MCF 10A (cell line): Measurements from ENCODE around the gene HSD17B11. TPM values are rescaled to one million over a fixed set of nuclear protein-coding genes. Genes with fewer than 3 reads are reported as not detected.

Source experiments
- Bru-seq: library from RNA; stranded (reverse); fragments of 400-500 nt; gene quantifications from one replicate; lab custom pipeline; 2021; lab: Mats Ljungman, UMichigan
- BruChase-seq, 2 experiments: library from RNA; stranded (reverse); fragments of 400-500 nt; gene quantifications; one replicate each; lab custom pipeline; 2021; lab: Mats Ljungman, UMichigan
- BruUV-seq: library from RNA; stranded (reverse); fragments of 400-500 nt; replicated peaks from 2 replicates; lab custom pipeline; 2021; lab: Mats Ljungman, UMichigan
- CTCF ChIA-PET: fragments of 300-600 bp; sonication (Branson Sonifier 250); formaldehyde crosslinking; extraction: SDS; loops from one replicate; lab custom pipeline; 2021; ENCODE audit warnings: antibody characterized with exemption, inconsistent platforms; lab: Yijun Ruan, JAX
- POLR2A ChIA-PET: fragments of 300-600, 350-650 bp; sonication (Branson Sonifier 250); formaldehyde crosslinking; extraction: SDS; loops from one replicate; lab custom pipeline; 2020; ENCODE audit warnings: antibody characterized with exemption, inconsistent platforms; lab: Yijun Ruan, JAX
- DNase-seq: peaks from one replicate; pipeline ENCODE4 v3.0.0-alpha.2; 2018; ENCODE audit not compliant: unreplicated experiment
- H3K27ac Mint-ChIP-seq: one replicate; pipeline ENCODE4 v1.8.0; 2022; ENCODE audit warnings: mild to moderate bottlenecking, low read depth, mixed read lengths; ENCODE audit not compliant: unreplicated experiment
- H3K27me3 Mint-ChIP-seq: one replicate; pipeline ENCODE4 v1.8.0; 2022; ENCODE audit warnings: mixed read lengths; ENCODE audit not compliant: insufficient read depth, unreplicated experiment
- H3K36me3 Mint-ChIP-seq: one replicate; pipeline ENCODE4 v1.8.0; 2022; ENCODE audit warnings: mild to moderate bottlenecking, moderate library complexity, mixed read lengths; ENCODE audit not compliant: insufficient read depth, unreplicated experiment
- H3K4me1 Mint-ChIP-seq: one replicate; pipeline ENCODE4 v1.8.0; 2022; ENCODE audit warnings: mixed read lengths; ENCODE audit not compliant: insufficient read depth, unreplicated experiment
- H3K4me3 Mint-ChIP-seq: one replicate; pipeline ENCODE4 v1.8.0; 2022; ENCODE audit warnings: mild to moderate bottlenecking, moderate library complexity, mixed read lengths; ENCODE audit not compliant: unreplicated experiment
- H3K9me3 Mint-ChIP-seq: one replicate; pipeline ENCODE4 v1.8.0; 2022; ENCODE audit warnings: mixed read lengths; ENCODE audit not compliant: unreplicated experiment
- intact Hi-C: fragments of 100-400 bp; cut with micrococcal nuclease; formaldehyde crosslinking; loops from 2 replicates; pipeline ENCODE4 v1.14.1; 2022
- long read RNA-seq: library from polyadenylated mRNA; stranded (forward); transcript quantifications from one replicate; pipeline ENCODE4 v2.0.0, GENCODE V29; 2022
- total RNA-seq: library from RNA; stranded (reverse); gene quantifications from 2 replicates; pipeline ENCODE4 v1.2.3, GENCODE V29; 2022
- TF ChIP-seq, protein P1 (sequence below): fragments of 200-600 bp; IDR thresholded peaks from one replicate; pipeline ENCODE4 v1.8.0; 2022; ENCODE audit warnings: antibody characterized with exemption, mild to moderate bottlenecking; ENCODE audit not compliant: unreplicated experiment

Gene HSD17B11, protein sequence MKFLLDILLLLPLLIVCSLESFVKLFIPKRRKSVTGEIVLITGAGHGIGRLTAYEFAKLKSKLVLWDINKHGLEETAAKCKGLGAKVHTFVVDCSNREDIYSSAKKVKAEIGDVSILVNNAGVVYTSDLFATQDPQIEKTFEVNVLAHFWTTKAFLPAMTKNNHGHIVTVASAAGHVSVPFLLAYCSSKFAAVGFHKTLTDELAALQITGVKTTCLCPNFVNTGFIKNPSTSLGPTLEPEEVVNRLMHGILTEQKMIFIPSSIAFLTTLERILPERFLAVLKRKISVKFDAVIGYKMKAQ
- total RNA-seq (4.3 and 4.8 TPM in 2 replicates), Bru-seq, nascent RNA (percentile 43 among the genes with signal in this experiment), BruChase-seq, experiment 1, labeled RNA remaining after a 6-hour chase (percentile 46 among the genes with signal in this experiment), BruChase-seq, experiment 2, labeled RNA remaining after a 2-hour chase (percentile 41 among the genes with signal in this experiment)
- long read RNA-seq, transcript HSD17B11-201 (7 exons, 1,885 nt) = major isoform, 10 of 12 reads
- long read RNA-seq, partial matches to known transcripts = 0 of 12 reads
- long read RNA-seq, other reads (novel, unspliced or antisense) = 2 of 12 reads

DNA sequence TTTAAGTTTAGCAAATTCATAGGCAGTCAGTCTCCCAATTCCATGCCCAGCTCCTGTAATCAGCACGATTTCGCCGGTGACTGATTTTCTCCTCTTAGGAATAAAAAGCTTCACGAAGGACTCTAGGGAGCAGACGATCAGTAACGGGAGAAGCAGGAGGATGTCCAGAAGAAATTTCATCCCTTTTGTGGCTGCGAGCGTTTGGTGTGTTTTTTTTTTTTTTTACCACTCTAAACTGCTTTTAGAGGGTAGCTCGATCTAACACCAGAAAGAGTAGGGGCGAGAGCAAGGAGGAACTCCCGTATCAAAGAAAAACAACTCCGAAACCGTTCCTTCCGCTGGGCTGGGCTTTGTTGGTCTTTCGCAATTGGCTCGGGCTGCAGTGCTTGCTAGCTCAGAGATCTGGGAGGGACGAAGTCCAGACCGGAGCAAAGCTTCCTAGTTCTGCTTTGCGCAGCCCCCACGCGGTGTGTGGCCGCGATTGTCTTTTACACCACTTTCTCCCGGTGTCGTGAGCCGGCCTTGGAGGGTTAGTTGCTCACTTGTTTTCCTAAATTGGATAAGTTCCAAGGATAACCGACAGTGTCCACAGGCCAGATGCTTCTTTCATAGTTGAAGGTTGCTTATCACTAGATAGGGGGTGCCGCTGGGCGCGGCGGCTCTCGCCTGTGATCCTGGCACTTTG is at the start of gene HSD17B11:
Gene HSD17B11 (minus strand): TSS at position 298 of the 685 bp plus-strand sequence. CDS start 118 bp downstream, at position 180.
- DNase-seq = peak; percentile 92
- TF ChIP-seq, protein P1, sequence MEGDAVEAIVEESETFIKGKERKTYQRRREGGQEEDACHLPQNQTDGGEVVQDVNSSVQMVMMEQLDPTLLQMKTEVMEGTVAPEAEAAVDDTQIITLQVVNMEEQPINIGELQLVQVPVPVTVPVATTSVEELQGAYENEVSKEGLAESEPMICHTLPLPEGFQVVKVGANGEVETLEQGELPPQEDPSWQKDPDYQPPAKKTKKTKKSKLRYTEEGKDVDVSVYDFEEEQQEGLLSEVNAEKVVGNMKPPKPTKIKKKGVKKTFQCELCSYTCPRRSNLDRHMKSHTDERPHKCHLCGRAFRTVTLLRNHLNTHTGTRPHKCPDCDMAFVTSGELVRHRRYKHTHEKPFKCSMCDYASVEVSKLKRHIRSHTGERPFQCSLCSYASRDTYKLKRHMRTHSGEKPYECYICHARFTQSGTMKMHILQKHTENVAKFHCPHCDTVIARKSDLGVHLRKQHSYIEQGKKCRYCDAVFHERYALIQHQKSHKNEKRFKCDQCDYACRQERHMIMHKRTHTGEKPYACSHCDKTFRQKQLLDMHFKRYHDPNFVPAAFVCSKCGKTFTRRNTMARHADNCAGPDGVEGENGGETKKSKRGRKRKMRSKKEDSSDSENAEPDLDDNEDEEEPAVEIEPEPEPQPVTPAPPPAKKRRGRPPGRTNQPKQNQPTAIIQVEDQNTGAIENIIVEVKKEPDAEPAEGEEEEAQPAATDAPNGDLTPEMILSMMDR = no peak
- TSS peak; percentile 74 for BruUV-seq
- intact Hi-C loops = loop anchor here (1.0 to 5.0 kb wide), 2 partner anchors 31 to 76 kb away; partner anchors contain the start of gene NUDT9
- ChIA-PET CTCF (interaction anchor here (0.6 to 6.2 kb wide), 17 partner anchors 9 to 811 kb away, joined by 3 to 43 read pairs (median 4); no protein-coding TSS in a partner anchor), POLR2A (interaction anchor here (0.5 to 4.2 kb wide), 24 partner anchors 9 to 490 kb away, joined by 3 to 54 read pairs (median 3); partner anchors contain the start of gene NUDT9)
- Mint-ChIP-seq H3K9me3 (no peaks in the 10 kb centered on the region), H3K36me3 (peaks cover 9% of the 10 kb centered on the region), H3K4me1 (peaks cover 20% of the 10 kb centered on the region), H3K27ac (peak within 1 kb of the TSS; percentile 88), H3K27me3 (no peaks in the 10 kb centered on the region), H3K4me3 (peak within 1 kb of the TSS; percentile 93)

DNA sequence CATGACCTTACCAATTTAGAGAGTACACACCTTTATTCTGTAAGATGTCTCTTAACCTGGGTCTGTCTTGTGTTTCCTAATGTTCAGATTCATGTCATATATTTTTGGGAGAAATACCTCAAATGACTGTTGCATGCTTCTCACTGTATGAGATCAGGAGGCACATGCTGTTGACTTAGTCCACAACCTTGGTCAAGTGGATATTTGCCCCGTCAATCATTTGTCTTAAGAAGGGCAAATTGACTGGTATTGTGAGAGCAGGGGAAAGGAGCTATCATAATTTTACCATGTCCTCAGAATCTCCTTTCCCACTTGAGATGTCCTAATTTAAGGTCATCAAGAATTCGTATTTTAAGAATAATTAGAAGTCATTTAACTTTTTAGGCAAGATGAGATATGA is 42.4 kb upstream of the HSD17B11 start:
- CTCF ChIA-PET = no interaction called here
- H3K9me3 Mint-ChIP-seq = no peaks in the 10 kb centered on the region
- TF ChIP-seq, protein P1 = no peak
- H3K27ac Mint-ChIP-seq = no peak overlapping the region
- no peaks in the 10 kb centered on the region for H3K4me1 Mint-ChIP-seq
- intact Hi-C loops = no loop called here
- DNase-seq = no peak
- peaks cover 17% of the 10 kb centered on the region for H3K36me3 Mint-ChIP-seq
- BruUV-seq = no TSS peak
- POLR2A ChIA-PET = interaction anchor here (0.9 to 1.4 kb wide), 2 partner anchors 10 to 11 kb away, joined by 3 to 9 read pairs; partner anchors contain the start of gene NUDT9
- no peaks in the 10 kb centered on the region for H3K27me3 Mint-ChIP-seq
- H3K4me3 Mint-ChIP-seq = no peak overlapping the region

DNA sequence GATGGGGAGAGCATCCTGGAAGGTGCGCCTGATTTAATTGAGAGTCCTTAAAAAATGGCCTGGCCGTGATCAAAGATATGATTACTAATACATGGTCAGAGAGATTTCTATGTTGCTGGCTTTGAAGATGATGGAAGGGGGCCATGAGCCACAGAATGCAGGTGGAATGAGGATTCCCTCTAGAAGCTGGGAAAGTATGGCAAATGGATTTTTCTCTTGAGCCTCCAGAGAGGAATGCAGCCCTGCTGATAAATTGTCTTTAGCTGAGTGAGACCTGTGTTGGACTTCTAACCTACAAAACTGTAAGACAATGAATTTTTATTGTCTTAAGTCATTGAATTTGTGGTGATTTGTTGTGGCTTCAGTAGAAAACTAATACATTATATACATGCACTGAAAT is 39.0 kb upstream of the HSD17B11 start:
- TF ChIP-seq, protein P1 = no peak
- no peaks in the 10 kb centered on the region for H3K36me3 Mint-ChIP-seq
- H3K9me3 Mint-ChIP-seq = no peaks in the 10 kb centered on the region
- no TSS peak for BruUV-seq
- no peak overlapping the region for H3K4me3 Mint-ChIP-seq
- H3K4me1 Mint-ChIP-seq = no peaks in the 10 kb centered on the region
- ChIA-PET POLR2A (no interaction called here), CTCF (no interaction called here)
- DNase-seq = no peak
- no peaks in the 10 kb centered on the region for H3K27me3 Mint-ChIP-seq
- H3K27ac Mint-ChIP-seq = no peak overlapping the region
- intact Hi-C loops = no loop called here
